ENCODE results near the gene ERVK3-1. TPM values are rescaled to one million over a fixed set of nuclear protein-coding genes. Genes with fewer than 3 reads are reported as not detected.
"Not testable (repeated sequence)": the region's sequence is repeated elsewhere in the genome, so short reads cannot be mapped to it uniquely, and the experiment has no call there.

Gene ERVK3-1
- total RNA-seq, 1 donor from 2014 or later = 80.7 TPM

GRCh38 chr19:58338336-58338735, 33.2 kb downstream of the ERVK3-1 start:
- H3K9me3 Mint-ChIP-seq = peaks cover 9% of the 10 kb centered on the region
- DNase-seq = no peak
- H3K4me3 Mint-ChIP-seq = no peak overlapping the region
- H3K36me3 Mint-ChIP-seq (ENCODE audit: low read depth) = peaks cover 64% of the 10 kb centered on the region
- H3K27ac Mint-ChIP-seq = no peak overlapping the region
- no peaks in the 10 kb centered on the region for H3K27me3 Mint-ChIP-seq
- H3K4me1 Mint-ChIP-seq = no peaks in the 10 kb centered on the region
- intact Hi-C loops (cut with micrococcal nuclease) = no loop called here

- H3K36me3 Mint-ChIP-seq (ENCODE audit: low read depth) = peaks cover 64% of the 10 kb centered on the region
- H3K9me3 Mint-ChIP-seq = peaks cover 9% of the 10 kb centered on the region
- no peaks in the 10 kb centered on the region for H3K27me3 Mint-ChIP-seq
- no peaks in the 10 kb centered on the region for H3K4me1 Mint-ChIP-seq
- intact Hi-C loops (cut with micrococcal nuclease) = no loop called here
- no peak for DNase-seq
- no peak overlapping the region for H3K4me3 Mint-ChIP-seq
- no peak overlapping the region for H3K27ac Mint-ChIP-seq
These were observed 33.8 kb downstream of the ERVK3-1 start for GRCh38 chr19:58338825-58339558.

- Mint-ChIP-seq H3K4me3 (peak overlapping the region; percentile 98), H3K27me3 (no peaks in the 10 kb centered on the region), H3K27ac (peak overlapping the region; percentile 21), H3K9me3 (peaks cover 3% of the 10 kb centered on the region), H3K36me3 (ENCODE audit: low read depth) (peaks cover 23% of the 10 kb centered on the region), H3K4me1 (peaks cover 16% of the 10 kb centered on the region)
- intact Hi-C loops (cut with micrococcal nuclease) = no loop called here
- no peak for DNase-seq
These were observed 40.4 kb downstream of the ERVK3-1 start for GRCh38 chr19:58345558-58345957.

DNA sequence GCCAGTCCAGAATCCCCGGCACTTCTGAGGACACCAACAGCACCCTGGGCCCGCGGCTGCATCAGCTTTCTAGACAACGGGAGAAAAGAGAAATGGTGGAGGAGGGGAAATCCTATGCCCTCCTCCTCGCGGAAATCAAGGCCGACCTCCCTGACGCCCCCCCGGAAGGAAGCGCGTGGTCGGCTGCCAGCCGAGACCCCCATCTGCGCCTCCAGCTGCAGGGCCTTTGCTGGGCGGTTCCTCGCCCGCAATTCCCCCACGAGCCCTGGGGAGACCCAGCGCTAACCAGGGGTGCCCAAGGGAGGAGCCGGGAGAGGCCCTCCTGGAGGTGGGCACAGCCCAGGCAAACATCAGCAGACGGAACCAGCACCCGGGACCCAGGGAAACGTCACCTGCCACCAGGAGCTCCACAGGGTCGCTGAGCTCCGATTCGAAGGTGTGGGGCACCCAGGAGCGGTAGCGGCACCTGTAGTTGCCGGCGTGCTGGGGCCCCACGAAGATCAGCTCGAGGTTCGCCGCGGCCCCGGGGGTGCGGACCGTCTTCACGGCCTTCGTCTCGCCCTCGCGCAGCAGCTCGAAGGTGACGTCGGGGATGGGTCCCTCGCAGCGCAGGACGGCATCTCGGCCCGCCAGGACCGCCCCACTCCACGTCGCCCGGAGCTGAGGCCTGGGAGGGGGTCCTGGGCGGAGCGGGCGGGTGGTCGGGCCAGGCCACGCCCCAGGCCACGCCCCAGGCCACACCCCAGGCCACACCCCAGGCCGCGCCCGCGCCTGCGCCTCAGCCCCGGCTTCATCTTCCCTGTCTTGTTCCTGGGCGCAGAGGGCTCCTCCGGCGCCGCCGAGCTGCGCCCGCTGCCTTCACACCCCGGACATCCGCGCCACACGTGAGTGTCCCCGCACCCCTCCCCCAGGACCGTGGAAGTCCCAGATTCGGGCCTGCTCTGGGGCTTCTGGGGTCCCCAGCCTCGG, 42.1 kb downstream of the ERVK3-1 start:
- Mint-ChIP-seq H3K27ac (peak overlapping the region; percentile 86), H3K9me3 (no peaks in the 10 kb centered on the region), H3K4me1 (peaks cover 16% of the 10 kb centered on the region), H3K36me3 (ENCODE audit: low read depth) (peaks cover 11% of the 10 kb centered on the region), H3K4me3 (peak overlapping the region; percentile 98), H3K27me3 (no peaks in the 10 kb centered on the region)
- DNase-seq = peak; percentile 91
- intact Hi-C loops (cut with micrococcal nuclease) = loop anchor here (1.0 kb wide), 2 partner anchors 15 to 20 kb away; partner anchors contain the start of gene ZNF497

DNA sequence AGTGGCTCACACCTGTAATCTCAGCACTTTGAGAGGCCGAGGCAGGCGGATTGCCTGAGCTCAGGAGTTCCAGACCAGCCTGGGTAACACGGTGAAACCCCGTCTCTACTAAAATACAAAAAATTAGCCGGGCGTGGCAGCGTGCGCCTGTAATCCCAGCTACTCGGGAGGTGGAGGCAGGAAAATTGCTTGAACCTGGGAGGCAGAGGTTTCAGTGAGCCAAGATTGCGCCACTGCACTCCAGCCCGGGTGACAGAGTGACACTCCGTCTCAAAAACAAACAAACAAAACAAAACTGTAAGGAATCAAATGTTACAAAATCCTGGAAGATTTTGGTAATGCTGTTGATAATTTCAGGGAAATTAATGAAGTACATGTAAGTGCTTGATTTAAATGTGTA, 42.9 kb downstream of the ERVK3-1 start:
- H3K27me3 Mint-ChIP-seq, H3K9me3 Mint-ChIP-seq, DNase-seq: not testable (repeated sequence)
- Mint-ChIP-seq H3K27ac (peak overlapping the region; percentile 86), H3K4me1 (peaks cover 16% of the 10 kb centered on the region), H3K4me3 (peak overlapping the region; percentile 98), H3K36me3 (ENCODE audit: low read depth) (peaks cover 10% of the 10 kb centered on the region)
- intact Hi-C loops (cut with micrococcal nuclease) = loop anchor here (2.0 kb wide), 1 partner anchor 33 kb away; the partner anchor contains the start of gene ZNF837

DNA sequence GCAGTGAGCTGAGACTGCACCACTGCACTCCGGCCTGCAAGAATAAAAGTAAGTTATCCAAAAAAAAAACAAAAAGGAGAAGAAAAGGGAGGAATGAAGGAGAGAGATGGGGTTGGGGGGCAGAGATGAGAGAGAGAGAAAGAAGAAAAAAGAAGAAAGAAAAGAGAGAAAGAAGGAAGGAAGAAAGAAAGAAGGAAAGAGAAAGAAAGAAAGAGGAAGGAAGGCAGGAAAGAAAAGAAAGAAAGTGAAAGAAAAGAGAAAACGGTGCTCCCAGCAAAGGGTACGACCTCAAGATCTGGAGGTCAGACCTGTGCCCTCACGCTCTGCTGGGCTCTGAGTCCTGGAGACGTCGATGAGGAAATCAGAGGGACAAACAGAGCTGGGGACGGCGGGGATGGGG, 44.4 kb downstream of the ERVK3-1 start:
- Mint-ChIP-seq H3K4me1 (peaks cover 16% of the 10 kb centered on the region), H3K9me3 (no peaks in the 10 kb centered on the region), H3K27me3 (no peaks in the 10 kb centered on the region), H3K36me3 (ENCODE audit: low read depth) (peaks cover 10% of the 10 kb centered on the region), H3K27ac (no peak overlapping the region), H3K4me3 (peak overlapping the region; percentile 46)
- no peak for DNase-seq
- intact Hi-C loops (cut with micrococcal nuclease) = loop anchor here (2.0 kb wide), 1 partner anchor 31 kb away; the partner anchor contains the start of gene ZNF837

DNA sequence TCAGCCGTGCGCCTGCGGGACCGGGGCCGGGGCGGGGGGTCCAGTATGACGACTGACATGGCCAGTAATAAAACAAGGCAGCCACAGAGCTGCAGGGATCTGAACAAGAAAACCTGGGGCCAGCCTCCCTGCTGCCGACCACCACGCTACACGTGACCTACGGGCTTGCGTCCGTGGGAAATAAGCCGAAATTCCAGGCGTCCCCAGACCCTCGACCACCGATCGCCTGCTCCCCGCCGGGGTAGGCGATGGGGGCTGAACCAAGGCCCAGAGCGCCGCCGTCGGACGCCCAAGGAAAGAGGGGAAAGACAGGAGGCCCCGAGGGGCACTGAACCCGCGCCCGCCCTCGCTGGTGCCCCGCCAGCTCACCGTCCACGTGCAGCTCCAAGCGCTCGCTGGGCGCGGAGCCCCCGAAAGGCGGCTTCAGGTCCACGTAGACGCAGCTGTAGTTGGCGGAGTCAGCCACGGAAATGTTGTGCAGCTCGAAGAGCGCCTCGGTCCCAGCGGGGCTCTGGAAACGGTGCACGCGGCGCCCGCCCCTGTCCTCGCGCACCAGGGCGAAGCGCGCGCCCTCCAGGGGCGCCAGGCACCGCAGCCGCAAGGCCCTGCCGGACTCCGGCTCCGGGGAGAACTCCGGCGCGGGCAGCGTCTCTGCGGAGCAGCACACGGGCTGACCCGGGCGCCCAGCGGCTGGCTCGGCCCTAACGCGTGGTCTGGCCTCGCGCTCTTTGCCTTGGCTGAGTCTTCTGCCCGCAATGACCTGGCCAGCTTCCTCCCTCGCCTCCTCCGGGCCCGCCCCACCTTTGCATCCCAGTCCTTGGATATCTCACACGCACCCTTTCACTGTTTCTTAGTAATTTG, 45.1 kb downstream of the ERVK3-1 start:
- Mint-ChIP-seq H3K27me3 (no peaks in the 10 kb centered on the region), H3K36me3 (ENCODE audit: low read depth) (peaks cover 10% of the 10 kb centered on the region), H3K27ac (no peak overlapping the region), H3K4me3 (no peak overlapping the region), H3K9me3 (no peaks in the 10 kb centered on the region), H3K4me1 (peaks cover 18% of the 10 kb centered on the region)
- DNase-seq = no peak
- intact Hi-C loops (cut with micrococcal nuclease) = no loop called here

- Mint-ChIP-seq H3K27ac (no peak overlapping the region), H3K27me3 (no peaks in the 10 kb centered on the region), H3K4me3 (no peak overlapping the region), H3K36me3 (ENCODE audit: low read depth) (peaks cover 10% of the 10 kb centered on the region), H3K4me1 (peaks cover 17% of the 10 kb centered on the region), H3K9me3 (no peaks in the 10 kb centered on the region)
- DNase-seq = no peak
- intact Hi-C loops (cut with micrococcal nuclease) = no loop called here
These were observed 45.8 kb downstream of the ERVK3-1 start for GRCh38 chr19:58350871-58351557.

GRCh38 chr19:58351558-58351878, 46.3 kb downstream of the ERVK3-1 start:
- Mint-ChIP-seq H3K36me3 (ENCODE audit: low read depth) (peaks cover 10% of the 10 kb centered on the region), H3K27me3 (no peaks in the 10 kb centered on the region), H3K4me3 (no peak overlapping the region), H3K27ac (no peak overlapping the region), H3K4me1 (peaks cover 17% of the 10 kb centered on the region), H3K9me3 (no peaks in the 10 kb centered on the region)
- DNase-seq = no peak
- intact Hi-C loops (cut with micrococcal nuclease) = no loop called here

GRCh38 chr19:58351990-58352755, 47.0 kb downstream of the ERVK3-1 start:
- H3K27ac Mint-ChIP-seq = no peak overlapping the region
- intact Hi-C loops (cut with micrococcal nuclease) = no loop called here
- no peak for DNase-seq

GRCh38 chr19:58352760-58353671, 47.8 kb downstream of the ERVK3-1 start, which contains the start of gene A1BG:
Gene A1BG, minus strand, starts transcription at chr19:58353492. Its CDS starts 55 bp downstream, at chr19:58353437.
- intact Hi-C loops (cut with micrococcal nuclease) = no loop called here
- no peaks in the 10 kb centered on the region for H3K27me3 Mint-ChIP-seq
- peaks cover 9% of the 10 kb centered on the region for H3K36me3 Mint-ChIP-seq (ENCODE audit: low read depth)
- no peaks in the 10 kb centered on the region for H3K9me3 Mint-ChIP-seq
- peaks cover 14% of the 10 kb centered on the region for H3K4me1 Mint-ChIP-seq
- no peak within 1 kb of the TSS for H3K4me3 Mint-ChIP-seq
- DNase-seq = no peak
- no peak within 1 kb of the TSS for H3K27ac Mint-ChIP-seq

More at GRCh38 chr19:58351990-58352755, 47.0 kb downstream of the ERVK3-1 start:
- Mint-ChIP-seq H3K27me3 (no peaks in the 10 kb centered on the region), H3K4me3 (no peak overlapping the region), H3K9me3 (no peaks in the 10 kb centered on the region), H3K4me1 (peaks cover 15% of the 10 kb centered on the region), H3K36me3 (ENCODE audit: low read depth) (peaks cover 10% of the 10 kb centered on the region)

Measured in activated CD4-positive, alpha-beta T cell treated with anti-CD3 and anti-CD28 coated beads, Interleukin-2, amount 10 ng/mL, durations not matched to agents 24 days and 14 days (primary cell).